Prostate gland (tissue), 2 donors: ENCODE data around the gene HIPK3. TPM values are rescaled to one million over a fixed set of nuclear protein-coding genes. Genes with fewer than 3 reads are reported as not detected.

ENCODE experiments used
- DNase-seq: peaks from one replicate; pipeline ENCODE4 v3.0.0-alpha.2; 2019; ENCODE audit warnings: low spot score
- H3K27ac ChIP-seq, 2 donors: fragments of 200-600 bp; sonication (generic); 2 replicates each; pipeline ENCODE4 v1.5.1; 2017 to 2019
- H3K27me3 ChIP-seq: fragments of 200-600 bp; sonication (generic); replicated peaks from 2 replicates; pipeline ENCODE4 v1.5.1; 2019; ENCODE audit not compliant: insufficient read depth
- H3K36me3 ChIP-seq, 2 donors: fragments of 200-600 bp; sonication (generic); 1 replicate in 1 of 2; 2 replicates in 1 of 2; pipeline versions ENCODE4 v1.5.1 to v1.8.1; 2017 to 2019
- H3K4me1 ChIP-seq: fragments of 200-600 bp; sonication (generic); replicated peaks from 2 replicates; pipeline ENCODE4 v1.5.1; 2019
- H3K4me3 ChIP-seq, 2 donors: fragments of 200-600 bp; sonication (generic); 2 replicates each; pipeline ENCODE4 v1.5.1; 2017 to 2019
- H3K9me3 ChIP-seq: fragments of 200-600 bp; sonication (generic); 2 replicates; pipeline ENCODE4 v1.5.1; 2017
- CTCF ChIP-seq, 4 experiments: fragments of 200-600 bp in 2 of 4; fragments of 450-650 bp in 2 of 4; sonication (generic) in 2 of 4; IDR thresholded peaks; 1 replicate in 3 of 4; 2 replicates in 1 of 4; pipeline ENCODE4 v1.5.1; 2016 to 2019; ENCODE audit warnings: antibody characterized with exemption in 4 of 4, mild to moderate bottlenecking in 2 of 4, moderate library complexity in 2 of 4
- POLR2A ChIP-seq: fragments of 450-650 bp; IDR thresholded peaks from one replicate; pipeline ENCODE4 v1.6.1; 2016; ENCODE audit warnings: antibody characterized with exemption, mild to moderate bottlenecking
- POLR2AphosphoS5 ChIP-seq: sonication (generic); formaldehyde crosslinking; IDR thresholded peaks from one replicate; pipeline ENCODE4 v1.6.1; 2017; ENCODE audit warnings: antibody characterized with exemption
- WGBS: methylation state at CpG from one replicate; pipeline ENCODE4 v1.1.5; 2018; 5-methylcytosine and 5-hydroxymethylcytosine counted together
- intact Hi-C: fragments of 100-400 bp; cut with DNase I; formaldehyde crosslinking; loops from one replicate; pipeline ENCODE4 v1.14.2; 2022
- total RNA-seq, 2 donors: library from RNA; depleted of rRNA; stranded (reverse); fragments of >200 nt; gene quantifications; one replicate each; pipeline ENCODE4 v1.1.0, GENCODE V29; 2016

HIPK3 gene
- total RNA-seq, 2 donors from 2014 or later, result 90.4 to 97.2 TPM

GRCh38 chr11:33375236-33375635 is 118.1 kb downstream of the HIPK3 start:
- Histone ChIP-seq H3K9me3 (no peaks in the 10 kb centered on the region), H3K4me1 (no peaks in the 10 kb centered on the region), H3K27me3 (peaks cover 9% of the 10 kb centered on the region), H3K36me3 (no peaks in the 10 kb centered on the region), H3K27ac (no peak overlapping the region), H3K4me3 (peak overlapping the region in 1 of 2 donors; percentile 35)
- intact Hi-C loops, result no loop called here
- no peak for DNase-seq
- TF ChIP-seq POLR2AphosphoS5, result no peak
- no peak for TF ChIP-seq POLR2A
- 83% methylated on average over 11 of the region's 11 CpGs for WGBS

DNA sequence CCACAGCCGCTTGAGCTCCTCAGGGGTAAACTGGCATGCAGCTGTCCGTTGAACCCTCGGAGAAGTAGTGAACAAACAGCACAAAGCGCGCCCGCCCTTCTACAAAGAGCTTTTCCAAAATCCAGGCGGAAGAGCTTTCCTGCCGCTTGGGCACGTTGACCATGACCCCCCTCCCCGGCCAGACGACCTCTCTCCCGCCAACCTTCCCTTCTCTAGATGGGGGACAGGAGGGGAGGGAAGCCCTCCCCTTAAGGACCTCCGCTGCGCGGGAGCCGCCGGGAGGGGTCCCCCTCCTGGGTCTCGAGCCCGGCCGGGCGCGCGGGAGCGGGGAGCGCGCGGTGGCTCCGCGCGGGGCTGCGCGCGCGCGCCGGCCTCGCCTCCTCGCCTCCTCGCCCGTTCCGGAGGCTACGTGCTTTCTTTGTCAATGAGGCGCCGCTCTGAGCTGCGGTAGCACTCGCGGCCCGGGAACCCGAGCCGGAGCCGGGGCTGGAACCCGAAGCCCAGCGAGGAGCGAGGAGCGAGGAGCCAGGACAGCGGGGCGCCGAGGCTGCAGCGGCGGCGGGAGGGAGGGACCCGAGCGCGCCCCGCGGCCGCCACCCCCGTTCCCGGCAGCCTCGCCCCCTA is 118.6 kb downstream of the HIPK3 start, which contains the start of gene KIAA1549L:
KIAA1549L (plus strand) TSS at position 421 of the 624 bp plus-strand sequence.
- WGBS, result 2% methylated on average over 26 of the region's 70 CpGs
- no peaks in the 10 kb centered on the region for H3K9me3 ChIP-seq
- intact Hi-C loops, result no loop called here
- peaks cover 9% of the 10 kb centered on the region for H3K27me3 ChIP-seq
- TF ChIP-seq POLR2A (no peak), CTCF (IDR thresholded peaks at IDR 0.05) (no peak), POLR2AphosphoS5 (no peak)
- DNase-seq, result no peak
- H3K36me3 ChIP-seq, result no peaks in the 10 kb centered on the region
- H3K4me1 ChIP-seq, result no peaks in the 10 kb centered on the region
- H3K4me3 ChIP-seq, result peak within 1 kb of the TSS; percentile 23 to 35
- no peak within 1 kb of the TSS for H3K27ac ChIP-seq

DNA sequence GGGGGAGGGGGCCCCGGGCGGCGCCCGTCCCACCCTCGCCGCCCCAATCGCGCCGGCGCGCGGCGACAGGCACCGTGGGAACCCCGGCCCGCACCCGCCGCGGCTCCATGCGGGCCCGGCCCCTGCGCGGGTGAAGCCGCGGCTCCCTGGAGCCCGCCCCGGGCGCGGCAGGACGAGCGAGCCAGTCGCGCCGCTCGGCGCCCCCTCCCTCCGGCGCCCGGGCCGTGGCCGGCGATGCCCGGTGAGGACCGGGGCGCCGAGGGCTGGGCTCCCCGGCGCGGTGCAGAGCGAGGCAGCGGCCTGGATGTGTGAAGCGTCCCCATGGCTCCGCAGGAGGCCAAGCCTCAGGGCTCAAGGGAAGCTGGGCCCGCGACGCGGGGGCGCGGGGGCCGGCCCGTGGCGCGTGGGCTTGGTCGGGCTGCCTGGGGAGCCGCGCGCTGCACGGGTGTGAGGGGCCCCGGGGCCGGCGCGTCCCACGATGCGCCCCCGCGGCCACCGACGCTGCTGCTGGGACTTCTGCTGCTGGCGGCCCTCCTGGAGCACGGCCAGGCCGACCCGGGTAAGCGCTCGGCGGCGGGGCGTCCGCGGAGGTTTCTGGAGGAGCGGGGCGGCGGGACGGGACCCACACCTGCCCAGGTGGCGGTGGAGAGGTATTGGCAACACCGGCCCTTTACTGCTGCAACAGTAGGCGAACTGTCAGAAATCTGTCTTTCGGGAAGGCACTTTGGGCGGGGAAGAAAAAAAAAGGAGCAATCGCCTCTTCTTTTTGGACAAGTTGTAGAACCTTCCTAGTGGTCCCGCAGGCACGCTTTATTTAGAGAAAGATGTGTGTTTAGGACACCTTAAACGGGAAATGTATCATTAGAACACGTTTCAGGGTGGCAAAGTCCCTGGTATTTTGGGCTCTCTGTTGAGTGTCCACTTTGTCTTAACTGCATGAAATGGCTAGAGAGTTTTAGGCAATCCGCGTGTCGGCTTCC is 119.4 kb downstream of the HIPK3 start:
- H3K27ac ChIP-seq, result no peak overlapping the region
- no peak for DNase-seq
- H3K4me1 ChIP-seq, result no peaks in the 10 kb centered on the region
- H3K27me3 ChIP-seq, result peaks cover 9% of the 10 kb centered on the region
- H3K9me3 ChIP-seq, result no peaks in the 10 kb centered on the region
- TF ChIP-seq CTCF (IDR thresholded peaks at IDR 0.05), result no peak
- TF ChIP-seq POLR2AphosphoS5, result no peak
- no peak for TF ChIP-seq POLR2A
- WGBS, result 6% methylated on average over 86 of the region's 106 CpGs
- H3K4me3 ChIP-seq, result peak overlapping the region; percentile 23 to 35
- intact Hi-C loops, result no loop called here
- H3K36me3 ChIP-seq, result no peaks in the 10 kb centered on the region

- H3K27me3 ChIP-seq, result peaks cover 9% of the 10 kb centered on the region
- intact Hi-C loops, result no loop called here
- H3K36me3 ChIP-seq, result no peaks in the 10 kb centered on the region
- H3K4me1 ChIP-seq, result no peaks in the 10 kb centered on the region
- no peak for DNase-seq
- no peaks in the 10 kb centered on the region for H3K9me3 ChIP-seq
- WGBS, result 54% methylated on average over 10 of the region's 10 CpGs
- TF ChIP-seq CTCF (IDR thresholded peaks at IDR 0.05), result no peak
- TF ChIP-seq POLR2AphosphoS5, result no peak
- TF ChIP-seq POLR2A, result no peak
- no peak overlapping the region for H3K27ac ChIP-seq
- no peak overlapping the region for H3K4me3 ChIP-seq
These were observed 120.5 kb downstream of the HIPK3 start for GRCh38 chr11:33377412-33378370.
